T-helper 2 cell (primary cell): ENCODE results near the gene DHX38.

Source experiments
- DNase-seq, 5 experiments: peaks; one replicate each; pipeline versions ENCODE4 v3.0.0 to v3.0.0-alpha.2; 2012 to 2022

The DHX38 gene

GRCh38 chr16:72084445-72084844 is 9.2 kb upstream of the DHX38 start:
- no peak for DNase-seq

- DNase-seq, result no peak
These were observed 8.6 kb upstream of the DHX38 start for GRCh38 chr16:72085002-72085401.

- DNase-seq, result no peak
These were observed 2.4 kb upstream of the DHX38 start for GRCh38 chr16:72091217-72091616.

- peak in 1 of 5 experiments; percentile 22 for DNase-seq
These were observed 707 bp upstream of the DHX38 start for GRCh38 chr16:72092832-72093447.

- DNase-seq, result peak in 2 of 5 experiments; percentile 27 to 57
These were observed 591 bp downstream of the DHX38 start for GRCh38 chr16:72094266-72094610.

- DNase-seq, result no peak
These were observed 5.3 kb downstream of the DHX38 start for GRCh38 chr16:72098936-72099335.

GRCh38 chr16:72099377-72099818 is 5.8 kb downstream of the DHX38 start:
- peak in 1 of 5 experiments; percentile 70 for DNase-seq

- DNase-seq, result no peak
These were observed 7.5 kb downstream of the DHX38 start for GRCh38 chr16:72101195-72101594.

GRCh38 chr16:72104905-72105304 is 11.3 kb downstream of the DHX38 start:
- no peak for DNase-seq

GRCh38 chr16:72105978-72106377 is 12.3 kb downstream of the DHX38 start:
- DNase-seq, result no peak

- DNase-seq, result no peak
These were observed 13.7 kb downstream of the DHX38 start for GRCh38 chr16:72107371-72107770.

- DNase-seq, result no peak
These were observed 14.9 kb downstream of the DHX38 start for GRCh38 chr16:72108353-72109102.

GRCh38 chr16:72109300-72109699 is 15.7 kb downstream of the DHX38 start:
- DNase-seq, result no peak

GRCh38 chr16:72109966-72110530 is 16.4 kb downstream of the DHX38 start:
- no peak for DNase-seq

- no peak for DNase-seq
These were observed 17.3 kb downstream of the DHX38 start for GRCh38 chr16:72110662-72111615.

- DNase-seq, result no peak
These were observed 18.2 kb downstream of the DHX38 start for GRCh38 chr16:72111657-72112451.

- DNase-seq, result no peak
These were observed 18.8 kb downstream of the DHX38 start for GRCh38 chr16:72112452-72112792.

- DNase-seq, result no peak
These were observed 19.4 kb downstream of the DHX38 start for GRCh38 chr16:72112906-72113615.

GRCh38 chr16:72113616-72113945 is 19.9 kb downstream of the DHX38 start:
- DNase-seq, result no peak

- no peak for DNase-seq
These were observed 26.4 kb downstream of the DHX38 start for GRCh38 chr16:72120026-72120425.

GRCh38 chr16:72122308-72122707 is 28.7 kb downstream of the DHX38 start:
- no peak for DNase-seq

GRCh38 chr16:72122916-72123315 is 29.3 kb downstream of the DHX38 start:
- DNase-seq, result no peak
